Epithelial cell of esophagus (primary cell): ENCODE results near the gene USP16.
A peak's percentile ranks its signal among the peaks of the same experiment; 100 is the strongest.

Source experiments
- DNase-seq: peaks from one replicate; pipeline ENCODE4 v3.0.0; 2010; ENCODE audit warnings: low read depth
- H3K4me3 ChIP-seq: 2 replicates; pipeline ENCODE4 v1.5.1; 2011; ENCODE audit warnings: mild to moderate bottlenecking, low read length, control low read depth
- CTCF ChIP-seq: IDR thresholded peaks from 2 replicates; pipeline ENCODE4 v1.5.1; 2011; ENCODE audit warnings: low read depth, mild to moderate bottlenecking, low read length, control low read depth, inconsistent platforms; ENCODE audit not compliant: insufficient read depth; ENCODE audit errors: missing control alignments

Gene USP16

GRCh38 chr21:29030909-29031308 is 6.4 kb downstream of the USP16 start:
- TF ChIP-seq CTCF, result no peak
- no peak for DNase-seq
- no peak overlapping the region for H3K4me3 ChIP-seq

GRCh38 chr21:29033301-29033700 is 8.8 kb downstream of the USP16 start:
- no peak for TF ChIP-seq CTCF
- H3K4me3 ChIP-seq, result no peak overlapping the region
- peak; percentile 32 for DNase-seq

GRCh38 chr21:29033871-29034270 is 9.4 kb downstream of the USP16 start:
- no peak overlapping the region for H3K4me3 ChIP-seq
- TF ChIP-seq CTCF, result no peak
- no peak for DNase-seq

GRCh38 chr21:29034678-29035077 is 10.2 kb downstream of the USP16 start:
- no peak for TF ChIP-seq CTCF
- DNase-seq, result no peak
- no peak overlapping the region for H3K4me3 ChIP-seq

GRCh38 chr21:29052224-29052623 is 27.8 kb downstream of the USP16 start:
- no peak for TF ChIP-seq CTCF
- H3K4me3 ChIP-seq, result no peak overlapping the region
- no peak for DNase-seq

GRCh38 chr21:29053011-29053553 is 28.6 kb downstream of the USP16 start:
- no peak for TF ChIP-seq CTCF
- H3K4me3 ChIP-seq, result no peak overlapping the region
- DNase-seq, result no peak

GRCh38 chr21:29053656-29054055 is 29.2 kb downstream of the USP16 start:
- no peak for TF ChIP-seq CTCF
- H3K4me3 ChIP-seq, result no peak overlapping the region
- no peak for DNase-seq
